Small intestine (tissue), 7 donors: Measurements from ENCODE around the gene FAM53B. TPM values are rescaled to one million over a fixed set of nuclear protein-coding genes. Genes with fewer than 3 reads are reported as not detected.

Experiments used
- DNase-seq, 2 donors: peaks; one replicate each; pipeline versions ENCODE4 v3.0.0 to v3.0.0-alpha.2; 2013
- FAIRE-seq: peaks from 2 replicates; lab custom pipeline; 2012; peaks lifted over from hg19 to GRCh38; lab: Jason Lieb, UNC
- H3K27ac ChIP-seq, 3 donors: one replicate each; pipeline ENCODE4 v1.5.1; 2013; ENCODE audit warnings: low read length in 2 of 3, mild to moderate bottlenecking in 2 of 3, control low read depth in 1 of 3, inconsistent platforms in 1 of 3, low read depth in 1 of 3, moderate library complexity in 1 of 3
- H3K27me3 ChIP-seq, 3 donors: one replicate each; pipeline ENCODE4 v1.6.1; 2013; ENCODE audit warnings: low read length in 3 of 3, inconsistent platforms in 1 of 3; ENCODE audit not compliant: control insufficient read depth in 3 of 3, insufficient read depth in 3 of 3
- H3K36me3 ChIP-seq, 3 donors: one replicate each; pipeline ENCODE4 v1.6.1; 2013; ENCODE audit warnings: low read length in 3 of 3, inconsistent platforms in 1 of 3, low read depth in 1 of 3, mild to moderate bottlenecking in 1 of 3, moderate library complexity in 1 of 3; ENCODE audit not compliant: control insufficient read depth in 3 of 3, insufficient read depth in 2 of 3
- H3K4me1 ChIP-seq, 3 donors: one replicate each; pipeline ENCODE4 v1.6.1; 2013; ENCODE audit warnings: low read length in 2 of 3, inconsistent platforms in 1 of 3, low read depth in 1 of 3, mild to moderate bottlenecking in 1 of 3, moderate library complexity in 1 of 3; ENCODE audit not compliant: control insufficient read depth in 3 of 3, insufficient read depth in 2 of 3
- H3K4me3 ChIP-seq, 3 donors: one replicate each; pipeline ENCODE4 v1.5.1; 2013; ENCODE audit warnings: low read length in 3 of 3, control low read depth in 1 of 3, inconsistent platforms in 1 of 3, low read depth in 1 of 3, mild to moderate bottlenecking in 1 of 3, moderate library complexity in 1 of 3
- H3K9me3 ChIP-seq, 2 donors: one replicate each; pipeline ENCODE4 v1.6.1; 2013; ENCODE audit warnings: low read depth in 1 of 2, low read length in 1 of 2; ENCODE audit not compliant: control insufficient read depth in 2 of 2, insufficient read depth in 1 of 2
- WGBS, 3 donors: extraction: QIAGEN DNeasy Blood & Tissue Kit; methylation state at CpG; one replicate each; pipeline ENCODE4 v1.1.7; 2013; 5-methylcytosine and 5-hydroxymethylcytosine counted together
- polyA plus RNA-seq, 4 donors: library from polyadenylated mRNA; stranded (reverse) in 3 of 4; unstranded in 1 of 4; fragments of 200-250 nt in 3 of 4; fragments of 120-200 nt in 1 of 4; gene quantifications; one replicate each; pipeline versions ENCODE4 v1.2.1 to v1.2.3, GENCODE V29; 2013
- donor health status: healthy with polysubstance abuse.
- donor health status: control.
- donor health status: control.
- donor health status: Bipolar disorder and iron deficiency.
- donor health status: healthy.

Gene FAM53B
- polyA plus RNA-seq, 4 donors: 15.1 to 30.2 (median 22.8) TPM

- DNase-seq (no peak), FAIRE-seq (no peak)
- H3K4me3 ChIP-seq: no peak overlapping the region
- H3K27me3 ChIP-seq: no peaks in the 10 kb centered on the region
- 95 to 96% (median 96%) methylated on average over 5 of the region's 5 CpGs for WGBS, 3 donors
- H3K4me1 ChIP-seq: peaks cover 9 to 33% (median 12%) of the 10 kb centered on the region in 3 donors
- H3K27ac ChIP-seq: no peak overlapping the region
- H3K9me3 ChIP-seq: peaks cover 0 to 3% of the 10 kb centered on the region in 2 donors
- H3K36me3 ChIP-seq: peaks cover 0 to 53% (median 0%) of the 10 kb centered on the region in 3 donors
These were observed 113.6 kb downstream of the FAM53B start for GRCh38 chr10:124630551-124630950.

GRCh38 chr10:124629842-124630241, 114.3 kb downstream of the FAM53B start:
- H3K36me3 ChIP-seq: peaks cover 0 to 57% (median 0%) of the 10 kb centered on the region in 3 donors
- H3K4me3 ChIP-seq: no peak overlapping the region
- no peaks in the 10 kb centered on the region for H3K27me3 ChIP-seq
- H3K27ac ChIP-seq: no peak overlapping the region
- no peak for DNase-seq
- no peak for FAIRE-seq
- 79 to 92% (median 92%) methylated on average over 6 of the region's 6 CpGs for WGBS, 3 donors
- H3K9me3 ChIP-seq: peaks cover 0 to 3% of the 10 kb centered on the region in 2 donors
- H3K4me1 ChIP-seq: peaks cover 9 to 33% (median 12%) of the 10 kb centered on the region in 3 donors

DNA sequence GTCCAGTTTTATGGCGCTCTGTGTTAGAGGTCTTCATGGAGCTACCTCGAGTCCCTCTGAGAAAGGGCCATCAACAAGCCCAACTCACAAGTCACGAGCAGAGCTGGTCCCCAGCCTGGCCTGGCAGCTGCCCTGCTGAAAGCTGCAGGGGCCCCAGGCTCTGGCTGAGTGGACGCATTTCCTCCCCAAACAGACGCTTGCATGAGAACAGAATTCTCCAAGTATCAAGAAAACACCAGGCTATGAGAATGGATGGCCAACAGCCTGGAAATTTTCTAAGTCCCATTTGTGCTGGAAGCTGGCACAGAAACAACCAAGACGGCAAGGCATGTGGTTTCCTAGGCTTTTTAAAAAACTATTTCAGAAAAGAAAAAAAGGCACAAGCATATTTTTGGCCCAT, 114.8 kb downstream of the FAM53B start:
- WGBS, 3 donors: 71 to 90% (median 90%) methylated on average over 6 of the region's 6 CpGs
- no peak for DNase-seq
- Histone ChIP-seq H3K27ac (no peak overlapping the region), H3K27me3 (no peaks in the 10 kb centered on the region), H3K4me1 (peaks cover 9 to 33% (median 12%) of the 10 kb centered on the region in 3 donors), H3K4me3 (no peak overlapping the region), H3K9me3 (no peaks in the 10 kb centered on the region), H3K36me3 (peaks cover 0 to 59% (median 0%) of the 10 kb centered on the region in 3 donors)
- FAIRE-seq: no peak

DNA sequence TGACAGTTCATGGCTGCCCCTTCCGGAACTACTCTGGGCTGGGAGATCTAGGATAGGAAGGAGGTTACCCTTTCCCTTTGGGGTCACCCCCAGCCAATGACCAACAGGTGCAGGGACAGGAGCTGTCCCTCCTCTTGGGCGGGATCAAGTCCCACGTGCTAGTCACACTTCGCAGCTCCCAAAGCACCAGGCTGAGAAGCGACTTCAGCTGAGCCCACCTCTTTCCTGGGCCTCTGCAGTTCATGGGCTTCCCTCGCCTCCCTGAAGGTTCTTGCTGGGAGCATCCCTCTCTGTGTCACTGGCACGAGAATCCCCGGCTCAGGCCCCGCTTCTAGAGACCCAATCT, 115.5 kb downstream of the FAM53B start:
- WGBS, 3 donors: 84 to 88% (median 87%) methylated on average over 9 of the region's 9 CpGs
- peak overlapping the region in 2 of 3 donors; percentile 72 to 80 for H3K27ac ChIP-seq
- no peak overlapping the region for H3K4me3 ChIP-seq
- H3K4me1 ChIP-seq: peaks cover 9 to 33% (median 12%) of the 10 kb centered on the region in 3 donors
- no peak for DNase-seq
- H3K27me3 ChIP-seq: no peaks in the 10 kb centered on the region
- H3K36me3 ChIP-seq: peaks cover 0 to 64% (median 0%) of the 10 kb centered on the region in 3 donors
- no peaks in the 10 kb centered on the region for H3K9me3 ChIP-seq
- FAIRE-seq: no peak

DNA sequence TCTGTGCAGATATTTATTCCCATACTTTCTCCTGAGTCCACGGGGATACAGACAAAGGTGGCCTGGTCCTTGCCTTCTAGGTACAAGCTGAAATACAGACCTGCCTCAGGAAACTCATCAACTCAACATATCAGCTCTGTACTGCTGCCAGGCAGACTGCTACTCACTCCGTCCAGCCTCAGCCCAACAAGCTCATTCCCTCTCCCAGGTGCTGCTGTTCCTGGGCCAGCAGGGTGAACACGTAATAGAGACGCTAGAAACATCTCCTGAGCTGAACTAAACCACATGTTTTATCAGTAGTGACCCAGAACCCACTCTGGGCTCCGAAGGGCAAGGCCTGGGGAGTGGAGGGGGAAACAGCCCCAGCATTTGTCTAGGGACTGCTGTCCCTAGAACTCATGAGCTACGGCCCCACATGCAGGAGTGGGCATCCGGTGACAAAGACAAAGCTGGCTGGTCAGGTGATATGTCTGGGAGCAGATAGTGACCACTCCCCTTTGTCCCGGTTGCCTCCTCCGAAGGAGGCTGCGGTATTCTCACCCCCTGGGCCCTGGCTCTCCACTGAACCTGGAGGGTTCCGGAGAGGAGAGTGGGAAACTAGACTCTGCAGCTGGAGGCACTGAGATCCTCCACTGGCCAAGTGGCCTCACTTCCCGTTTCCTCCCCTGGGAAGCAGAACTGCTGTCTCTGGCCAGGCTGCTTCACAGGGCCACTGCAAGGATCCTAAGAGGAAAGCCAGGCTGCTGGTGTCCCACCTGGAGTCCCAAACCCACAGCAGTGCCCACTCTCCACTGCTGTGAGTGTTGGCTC, 116.1 kb downstream of the FAM53B start:
- DNase-seq: peak; percentile 26 to 45
- no peaks in the 10 kb centered on the region for H3K27me3 ChIP-seq
- no peak overlapping the region for H3K4me3 ChIP-seq
- H3K27ac ChIP-seq: peak overlapping the region; percentile 72 to 83 (median 80)
- no peak for FAIRE-seq
- H3K4me1 ChIP-seq: peaks cover 9 to 33% (median 12%) of the 10 kb centered on the region in 3 donors
- H3K36me3 ChIP-seq: peaks cover 0 to 70% (median 0%) of the 10 kb centered on the region in 3 donors
- H3K9me3 ChIP-seq: no peaks in the 10 kb centered on the region
- 52 to 61% (median 55%) methylated on average over 12 of the region's 12 CpGs for WGBS, 3 donors

- FAIRE-seq: no peak
- Histone ChIP-seq H3K9me3 (no peaks in the 10 kb centered on the region), H3K4me1 (peaks cover 9 to 33% (median 12%) of the 10 kb centered on the region in 3 donors), H3K27ac (peak overlapping the region; percentile 75 to 83 (median 80)), H3K4me3 (no peak overlapping the region), H3K27me3 (no peaks in the 10 kb centered on the region), H3K36me3 (peaks cover 0 to 71% (median under 1%) of the 10 kb centered on the region in 3 donors)
- peak; percentile 88 to 95 for DNase-seq
- 12 to 47% (median 23%) methylated on average over 13 of the region's 13 CpGs for WGBS, 3 donors
These were observed 117.3 kb downstream of the FAM53B start for GRCh38 chr10:124626759-124627380.

GRCh38 chr10:124625831-124626238, 118.3 kb downstream of the FAM53B start:
- H3K9me3 ChIP-seq: no peaks in the 10 kb centered on the region
- FAIRE-seq (no peak), DNase-seq (no peak)
- no peak overlapping the region for H3K4me3 ChIP-seq
- 90 to 92% (median 92%) methylated on average over 23 of the region's 23 CpGs for WGBS, 3 donors
- H3K4me1 ChIP-seq: peaks cover 9 to 33% (median 12%) of the 10 kb centered on the region in 3 donors
- H3K36me3 ChIP-seq: peaks cover 0 to 72% (median 2%) of the 10 kb centered on the region in 3 donors
- H3K27me3 ChIP-seq: no peaks in the 10 kb centered on the region
- H3K27ac ChIP-seq: no peak overlapping the region

- Histone ChIP-seq H3K9me3 (no peaks in the 10 kb centered on the region), H3K4me3 (no peak overlapping the region), H3K36me3 (peaks cover 0 to 76% (median 2%) of the 10 kb centered on the region in 3 donors), H3K27me3 (no peaks in the 10 kb centered on the region), H3K4me1 (peaks cover 9 to 33% (median 12%) of the 10 kb centered on the region in 3 donors), H3K27ac (no peak overlapping the region)
- FAIRE-seq: no peak
- DNase-seq: no peak
- WGBS, 3 donors: 87 to 91% (median 90%) methylated on average over 15 to 16 of the region's 16 CpGs
These were observed 119.3 kb downstream of the FAM53B start for GRCh38 chr10:124624895-124625294.
